ENCODE measurements around the gene MRPL23.

MRPL23 gene

GRCh38 chr11:1946812-1947484 is at the start of gene MRPL23:
TSS of gene MRPL23 (plus strand) at chr11:1947332. CDS start at chr11:1947363, 31 bp downstream.
- H3K4me2 ChIP-seq, result no peak within 1 kb of the TSS
- no peak for TF ChIP-seq Cebpa-rat (IDR thresholded peaks at IDR 0.05)
- H3K27ac ChIP-seq, result no peak within 1 kb of the TSS
- H3K4me1 ChIP-seq, result peaks cover 18% of the 10 kb centered on the region
- H3K9me3 ChIP-seq, result no peaks in the 10 kb centered on the region
- no peak within 1 kb of the TSS for H3K9ac ChIP-seq
- no peaks in the 10 kb centered on the region for H4K20me1 ChIP-seq
- H3K4me3 ChIP-seq, result no peak within 1 kb of the TSS
- H3K36me3 ChIP-seq, result no peaks in the 10 kb centered on the region
- no peaks in the 10 kb centered on the region for H3K27me3 ChIP-seq

DNA sequence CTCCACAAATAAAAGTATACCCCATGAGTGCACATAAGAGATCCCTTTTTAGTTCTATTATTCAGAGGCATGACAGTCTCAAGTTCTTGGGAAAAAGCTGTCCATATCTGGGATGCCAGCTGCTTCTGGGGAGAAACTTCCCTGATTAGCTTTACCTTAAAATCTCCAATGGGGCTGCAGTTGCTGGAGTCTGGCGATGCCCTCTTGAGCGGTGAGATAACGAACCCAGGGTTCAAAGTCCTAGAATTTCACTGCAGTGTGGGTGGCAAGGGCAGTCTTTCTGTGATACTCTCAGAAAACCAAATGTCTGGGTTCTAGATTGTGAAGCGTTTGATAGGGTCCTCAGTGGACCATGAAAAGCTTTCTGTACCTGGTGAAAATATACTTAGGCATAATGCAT is 48.0 kb upstream of the MRPL23 start:
- H3K9ac ChIP-seq, result no peak overlapping the region
- no peak for TF ChIP-seq Cebpa-rat (IDR thresholded peaks at IDR 0.05)
- peaks cover 16% of the 10 kb centered on the region for H3K4me1 ChIP-seq
- no peaks in the 10 kb centered on the region; the same call in 1 of the 2 replicates for H3K27me3 ChIP-seq
- no peak overlapping the region for H3K27ac ChIP-seq
- H3K36me3 ChIP-seq, result no peaks in the 10 kb centered on the region
- H3K9me3 ChIP-seq, result no peaks in the 10 kb centered on the region
- no peaks in the 10 kb centered on the region for H4K20me1 ChIP-seq
- H3K4me3 ChIP-seq, result no peak overlapping the region
- H3K4me2 ChIP-seq, result no peak overlapping the region

DNA sequence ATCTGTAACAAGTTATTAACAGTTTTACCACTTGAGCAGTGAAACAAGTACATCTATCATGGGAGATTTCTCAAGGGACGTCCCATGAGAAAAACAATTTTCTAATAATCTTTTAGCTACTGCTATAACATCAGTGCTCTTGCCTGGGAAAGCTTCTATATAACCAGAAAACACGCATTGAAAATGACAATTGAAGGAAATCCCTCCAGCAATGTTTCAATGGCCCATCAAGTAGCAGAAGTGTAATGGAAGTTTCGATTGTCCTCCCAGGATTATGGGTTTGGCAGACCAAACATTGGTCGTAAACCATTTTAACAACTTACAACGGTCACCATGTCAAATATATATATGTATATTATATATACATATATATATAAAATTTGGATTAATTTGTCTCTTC is 47.4 kb upstream of the MRPL23 start:
- H3K27me3 ChIP-seq, result no peaks in the 10 kb centered on the region; the same call in 1 of the 2 replicates

DNA sequence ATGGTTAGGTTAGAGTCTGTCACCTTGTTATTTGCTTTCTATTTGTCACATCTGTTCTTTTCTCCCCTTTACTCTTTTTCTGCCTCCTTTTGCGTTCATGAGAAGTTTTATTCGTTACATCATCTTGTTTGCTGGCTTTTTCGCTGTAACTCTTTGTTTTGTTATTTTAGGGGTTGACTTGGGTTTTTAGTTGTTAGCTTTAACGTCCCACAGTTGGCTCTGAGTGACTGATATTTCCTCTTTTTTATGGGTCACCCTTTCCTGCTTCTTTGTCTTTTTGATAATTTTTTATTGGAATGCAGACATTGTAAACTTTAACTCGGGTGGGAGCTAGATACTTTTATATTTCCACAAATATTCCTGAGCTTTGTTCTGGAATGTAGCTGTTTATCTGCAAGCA is 41.0 kb upstream of the MRPL23 start:
- Histone ChIP-seq H3K4me2 (peak overlapping the region; percentile 57), H3K27me3 (no peaks in the 10 kb centered on the region), H4K20me1 (no peaks in the 10 kb centered on the region), H3K36me3 (no peaks in the 10 kb centered on the region), H3K9ac (peak overlapping the region; percentile 23; the same call in 1 of the 2 replicates), H3K27ac (peak overlapping the region; percentile 71), H3K4me1 (peaks cover 35% of the 10 kb centered on the region), H3K4me3 (no peak overlapping the region), H3K9me3 (no peaks in the 10 kb centered on the region)
- no peak for TF ChIP-seq Cebpa-rat (IDR thresholded peaks at IDR 0.05)

More for the DNA sequence above, 47.4 kb upstream of the MRPL23 start:
- Histone ChIP-seq H3K4me3 (no peak overlapping the region), H3K27ac (no peak overlapping the region), H3K36me3 (no peaks in the 10 kb centered on the region), H3K9ac (no peak overlapping the region), H3K4me2 (no peak overlapping the region), H3K9me3 (no peaks in the 10 kb centered on the region), H4K20me1 (no peaks in the 10 kb centered on the region), H3K4me1 (peaks cover 16% of the 10 kb centered on the region)
- TF ChIP-seq Cebpa-rat (IDR thresholded peaks at IDR 0.05), result no peak

GRCh38 chr11:1906611-1907423 is 40.3 kb upstream of the MRPL23 start:
- Histone ChIP-seq H3K36me3 (no peaks in the 10 kb centered on the region), H3K4me2 (peak overlapping the region; percentile 57), H4K20me1 (no peaks in the 10 kb centered on the region), H3K4me1 (peaks cover 35% of the 10 kb centered on the region), H3K9ac (peak overlapping the region; percentile 23; the same call in 1 of the 2 replicates), H3K9me3 (no peaks in the 10 kb centered on the region), H3K4me3 (no peak overlapping the region), H3K27me3 (no peaks in the 10 kb centered on the region), H3K27ac (peak overlapping the region; percentile 71)
- TF ChIP-seq Cebpa-rat (IDR thresholded peaks at IDR 0.05), result no peak

GRCh38 chr11:1908618-1909017 is 38.5 kb upstream of the MRPL23 start:
- TF ChIP-seq Cebpa-rat (IDR thresholded peaks at IDR 0.05), result no peak

DNA sequence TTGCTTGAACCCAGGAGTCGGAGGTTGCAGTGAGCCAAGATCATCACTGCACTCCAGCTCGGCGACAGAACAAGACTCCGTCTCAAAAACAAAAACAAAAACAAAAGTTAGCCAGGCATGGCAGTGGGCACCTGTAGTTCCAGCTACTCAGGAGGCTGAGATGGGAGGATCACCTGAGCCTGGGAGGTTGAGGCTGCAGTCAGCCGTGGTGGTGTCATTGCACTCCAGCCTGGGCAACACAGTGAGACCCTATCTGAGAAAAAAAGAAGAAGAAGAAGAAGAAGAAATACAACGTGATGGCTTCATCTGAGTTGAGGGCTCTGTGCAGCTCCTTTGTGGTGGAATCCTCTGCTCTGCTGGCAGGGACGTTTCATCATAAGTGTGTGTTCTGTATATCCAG is 37.6 kb upstream of the MRPL23 start:
- Histone ChIP-seq H3K9ac (no peak overlapping the region), H3K27ac (no peak overlapping the region), H4K20me1 (no peaks in the 10 kb centered on the region), H3K4me1 (peaks cover 42% of the 10 kb centered on the region), H3K9me3 (no peaks in the 10 kb centered on the region), H3K4me2 (no peak overlapping the region; the same call in 1 of the 2 replicates), H3K36me3 (no peaks in the 10 kb centered on the region), H3K27me3 (no peaks in the 10 kb centered on the region), H3K4me3 (no peak overlapping the region)
- no peak for TF ChIP-seq Cebpa-rat (IDR thresholded peaks at IDR 0.05)

More at GRCh38 chr11:1908618-1909017, 38.5 kb upstream of the MRPL23 start:
- Histone ChIP-seq H3K27me3 (no peaks in the 10 kb centered on the region), H3K4me2 (peak overlapping the region; percentile 46), H4K20me1 (no peaks in the 10 kb centered on the region), H3K9me3 (no peaks in the 10 kb centered on the region), H3K27ac (peak overlapping the region; percentile 38; the same call in 1 of the 2 replicates), H3K4me3 (no peak overlapping the region), H3K4me1 (peaks cover 42% of the 10 kb centered on the region), H3K36me3 (no peaks in the 10 kb centered on the region), H3K9ac (no peak overlapping the region)

- Histone ChIP-seq H3K4me1 (peaks cover 37% of the 10 kb centered on the region), H4K20me1 (no peaks in the 10 kb centered on the region), H3K27me3 (no peaks in the 10 kb centered on the region), H3K36me3 (no peaks in the 10 kb centered on the region), H3K4me2 (no peak overlapping the region; the same call in 1 of the 2 replicates), H3K4me3 (no peak overlapping the region), H3K9me3 (no peaks in the 10 kb centered on the region), H3K9ac (no peak overlapping the region), H3K27ac (no peak overlapping the region)
- TF ChIP-seq Cebpa-rat (IDR thresholded peaks at IDR 0.05), result no peak
Observed at GRCh38 chr11:1912289-1912878, 34.7 kb upstream of the MRPL23 start.

DNA sequence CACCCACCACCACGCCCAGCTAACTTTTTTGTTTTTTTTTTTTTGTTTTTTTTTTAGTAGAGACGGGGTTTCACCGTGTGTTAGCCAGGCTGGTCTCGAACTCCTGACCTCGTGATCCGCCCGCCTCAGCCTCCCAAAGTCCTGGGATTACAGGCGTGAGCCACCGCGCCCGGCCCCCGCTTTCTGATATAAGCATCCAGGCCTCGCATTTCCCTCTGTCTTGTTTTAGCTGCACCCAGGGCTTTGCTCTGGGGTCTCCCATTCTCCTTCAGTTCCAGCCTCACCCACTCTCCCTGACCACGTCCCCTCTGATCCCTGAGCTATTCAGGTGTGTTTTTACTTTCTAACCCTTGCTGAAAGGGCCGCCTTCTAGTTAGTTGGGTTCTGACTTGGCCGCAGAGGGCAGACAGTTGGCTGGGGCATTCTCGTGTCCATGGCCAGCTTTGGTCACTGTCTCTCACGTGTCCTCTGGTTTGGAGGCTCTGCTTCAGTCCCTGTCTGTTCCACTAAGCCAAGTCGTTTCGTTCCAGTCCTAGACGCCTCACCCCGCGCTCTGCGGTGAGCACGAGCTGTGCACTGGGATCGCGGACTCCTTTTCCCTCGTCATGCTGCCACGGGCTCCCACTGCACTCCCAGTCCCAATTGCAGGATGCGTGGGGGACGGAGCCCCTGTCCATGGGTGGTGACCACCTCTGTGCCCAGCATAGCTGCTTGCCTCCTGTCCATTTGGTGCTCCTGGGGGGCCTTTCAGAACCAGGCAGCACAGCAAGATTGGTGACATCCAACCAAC is 33.7 kb upstream of the MRPL23 start:
- Histone ChIP-seq H3K9ac (no peak overlapping the region), H3K4me3 (no peak overlapping the region), H3K4me2 (no peak overlapping the region), H3K27me3 (no peaks in the 10 kb centered on the region), H3K27ac (no peak overlapping the region), H3K36me3 (no peaks in the 10 kb centered on the region), H3K4me1 (peaks cover 45% of the 10 kb centered on the region), H3K9me3 (no peaks in the 10 kb centered on the region), H4K20me1 (no peaks in the 10 kb centered on the region)
- TF ChIP-seq Cebpa-rat (IDR thresholded peaks at IDR 0.05), result no peak
